ENCODE results near the gene CHTF18.

- TF ChIP-seq CTCF (IDR thresholded peaks at IDR 0.05; ENCODE audit: low read depth, low read length, poor library complexity, severe bottlenecking) (no peak), EZH2phosphoT487 (IDR thresholded peaks at IDR 0.05; ENCODE audit: borderline replicate concordance, low read length) (no peak)
Observed at GRCh38 chr16:794853-795466, 6.5 kb downstream of the CHTF18 start.
